HepG2 (cell line): Measurements from ENCODE around the gene OR2AG1.

Source experiments
- BRD4 ChIP-seq: sonication (generic); formaldehyde crosslinking; IDR thresholded peaks from 2 replicates; pipeline ENCODE4 v1.4.0; 2020; ENCODE audit warnings: missing genetic modification reagents
- GABPA ChIP-seq, 2 experiments: IDR thresholded peaks; 2 replicates each; pipeline ENCODE4 v1.6.1; 2011 to 2016; ENCODE audit warnings: low read depth in 2 of 2, low read length in 1 of 2, missing biosample characterization in 1 of 2, missing genetic modification characterization in 1 of 2
- GRHL1 ChIP-seq: sonication (generic); formaldehyde crosslinking; conservative IDR thresholded peaks from 2 replicates; pipeline ENCODE4 v1.8.0; 2022; ENCODE audit warnings: missing genetic modification reagents
- HDAC2 ChIP-seq: sonication (generic); formaldehyde crosslinking; IDR thresholded peaks from 2 replicates; pipeline ENCODE4 v1.4.0; 2020; ENCODE audit warnings: missing genetic modification reagents
- JUNB ChIP-seq: sonication (generic); formaldehyde crosslinking; IDR thresholded peaks from 2 replicates; pipeline ENCODE4 v1.8.0; 2022; ENCODE audit warnings: missing genetic modification reagents, mild to moderate bottlenecking, borderline replicate concordance
- KLF15 ChIP-seq: sonication (generic); formaldehyde crosslinking; IDR thresholded peaks from 2 replicates; pipeline ENCODE4 v1.8.1; 2023; ENCODE audit warnings: borderline replicate concordance, mild to moderate bottlenecking, inconsistent platforms, missing genetic modification reagents, mixed read lengths
- PHF20 ChIP-seq: sonication (generic); formaldehyde crosslinking; IDR thresholded peaks from 2 replicates; pipeline ENCODE4 v1.5.0; 2020; ENCODE audit warnings: mild to moderate bottlenecking, missing genetic modification reagents
- ZNF10 ChIP-seq: sonication (generic); formaldehyde crosslinking; IDR thresholded peaks from 2 replicates; pipeline ENCODE4 v1.4.0; 2020; ENCODE audit warnings: mild to moderate bottlenecking, low read depth, missing genetic modification reagents, borderline replicate concordance
- ZNF788 ChIP-seq: sonication (generic); formaldehyde crosslinking; IDR thresholded peaks from 2 replicates; pipeline ENCODE4 v1.5.0; 2020; ENCODE audit warnings: mild to moderate bottlenecking, missing genetic modification reagents, borderline replicate concordance

DNA sequence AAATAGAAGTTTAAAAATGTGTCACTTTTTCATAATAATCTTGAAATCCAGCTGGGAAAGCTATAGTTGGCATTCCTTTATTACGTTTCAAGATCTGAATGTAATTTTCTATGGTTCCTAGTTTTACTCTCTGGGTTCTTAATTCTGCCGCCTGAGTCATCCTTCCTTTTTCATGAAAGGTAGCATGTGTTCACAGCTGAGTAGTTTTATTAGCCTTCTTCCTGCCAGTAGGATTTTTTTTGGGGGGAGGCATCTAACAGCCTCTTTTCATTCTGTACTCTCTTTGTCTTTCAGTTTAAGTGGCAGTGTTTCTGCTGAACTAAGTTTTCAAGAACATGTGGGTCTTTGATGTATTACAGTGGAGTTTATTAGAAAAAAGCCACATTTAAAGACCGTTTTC, 47.5 kb upstream of the OR2AG1 start:
- TF ChIP-seq KLF15 (no peak), GRHL1 (CRISPR knock-in tag) (no peak), ZNF10 (CRISPR knock-in tag) (no peak), GABPA (IDR thresholded peaks at IDR 0.05; ENCODE audit: low read depth, low read length) (no peak), GABPA (CRISPR knock-in tag; IDR thresholded peaks at IDR 0.05; ENCODE audit: low read depth) (no peak), PHF20 (CRISPR knock-in tag) (no peak), JUNB (CRISPR knock-in tag) (no peak), ZNF788 (CRISPR knock-in tag) (no peak), HDAC2 (CRISPR knock-in tag) (no peak), BRD4 (no peak)
